SH-SY5Y (cell line): ENCODE results near the gene LY9.

ENCODE experiments used
- GATA2 ChIP-seq: IDR thresholded peaks from 2 replicates; pipeline ENCODE4 v1.6.1; 2011; ENCODE audit warnings: mild to moderate bottlenecking, low read depth, low read length
- GATA3 ChIP-seq: IDR thresholded peaks from 2 replicates; pipeline ENCODE4 v1.6.1; 2011; ENCODE audit warnings: low read depth, mild to moderate bottlenecking, low read length, moderate library complexity

LY9 gene

DNA sequence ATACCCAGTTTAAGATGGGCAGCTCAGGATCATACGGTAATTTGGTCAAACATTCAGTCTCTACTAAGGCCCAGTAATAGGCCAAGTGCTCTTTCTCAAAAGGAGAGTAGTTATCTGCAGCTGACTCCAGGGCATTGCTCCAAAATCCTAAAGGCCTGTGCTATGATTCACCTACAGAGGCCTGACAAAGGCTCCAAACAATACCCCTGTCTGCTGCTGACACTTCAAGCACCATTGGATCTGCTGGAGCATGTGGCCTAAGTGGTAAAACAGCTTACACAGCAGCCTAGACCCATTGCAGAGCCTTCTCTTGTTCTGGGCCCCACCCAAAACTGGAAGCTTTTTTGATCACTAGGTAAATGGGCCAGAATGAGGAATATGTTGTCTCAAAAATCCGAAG lies 34.1 kb upstream of the LY9 start:
- no peak for TF ChIP-seq GATA3
- TF ChIP-seq GATA2, result no peak

DNA sequence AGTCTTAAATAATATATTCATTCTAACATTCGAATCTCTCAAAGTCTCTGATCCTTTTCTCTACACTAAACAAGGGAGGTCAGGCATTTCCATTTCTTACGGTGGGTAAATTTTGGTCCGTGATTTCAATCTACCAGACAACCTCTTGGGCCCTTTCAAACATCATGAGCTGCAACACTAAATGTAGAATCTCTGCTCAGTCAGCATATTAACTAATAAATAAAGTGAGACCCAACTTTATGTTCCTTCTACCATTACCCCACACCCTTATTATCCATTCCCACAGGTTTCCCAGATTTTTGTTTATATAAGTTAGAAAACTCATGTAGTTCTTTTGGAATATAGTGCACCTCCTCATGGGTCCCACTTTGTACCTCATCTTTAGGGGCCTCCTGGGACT lies 32.0 kb upstream of the LY9 start:
- TF ChIP-seq GATA3 (no peak), GATA2 (no peak)

DNA sequence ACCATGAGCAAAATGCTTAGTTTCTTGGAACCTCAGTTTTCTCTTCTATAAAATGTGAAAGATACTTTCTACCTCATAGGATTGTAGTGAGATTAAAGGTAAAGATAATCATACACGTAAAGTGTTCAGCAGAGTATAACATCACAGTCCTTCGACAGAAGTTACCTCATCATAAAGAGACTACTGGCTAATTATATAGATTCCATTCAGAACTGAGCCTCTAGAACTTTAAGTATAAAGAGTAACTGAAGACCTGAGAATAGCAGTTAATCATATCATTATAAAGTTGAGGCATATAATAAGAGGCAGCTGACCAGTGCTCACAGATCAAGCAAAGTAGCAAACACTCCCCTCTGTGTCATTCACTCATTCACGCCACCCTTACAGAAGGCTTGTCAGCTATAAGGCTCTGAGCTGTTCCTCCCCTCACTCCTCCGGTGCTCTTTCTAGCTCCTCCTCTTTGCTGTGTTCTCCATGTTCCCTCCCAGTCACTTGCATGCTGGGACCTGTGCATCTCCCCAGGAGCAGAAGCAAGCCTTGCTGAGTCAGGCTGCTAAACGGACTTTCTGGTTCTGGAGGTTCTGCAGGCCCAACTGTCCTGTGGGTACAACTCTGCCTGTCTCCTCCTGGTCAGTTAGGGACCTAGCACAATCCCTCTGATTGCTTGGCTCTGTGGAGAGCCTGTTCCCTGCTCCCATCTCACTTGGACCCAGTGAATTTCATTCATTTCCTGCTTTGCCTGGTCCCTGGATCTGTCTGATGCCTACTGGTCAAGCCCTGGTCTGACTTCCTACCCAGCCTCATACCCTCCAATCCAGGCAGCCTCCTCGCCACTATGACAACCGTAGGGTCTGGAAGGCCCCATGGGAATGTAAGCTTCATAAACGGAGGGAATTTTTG lies 28.3 kb upstream of the LY9 start:
- TF ChIP-seq GATA3 (no peak), GATA2 (no peak)

DNA sequence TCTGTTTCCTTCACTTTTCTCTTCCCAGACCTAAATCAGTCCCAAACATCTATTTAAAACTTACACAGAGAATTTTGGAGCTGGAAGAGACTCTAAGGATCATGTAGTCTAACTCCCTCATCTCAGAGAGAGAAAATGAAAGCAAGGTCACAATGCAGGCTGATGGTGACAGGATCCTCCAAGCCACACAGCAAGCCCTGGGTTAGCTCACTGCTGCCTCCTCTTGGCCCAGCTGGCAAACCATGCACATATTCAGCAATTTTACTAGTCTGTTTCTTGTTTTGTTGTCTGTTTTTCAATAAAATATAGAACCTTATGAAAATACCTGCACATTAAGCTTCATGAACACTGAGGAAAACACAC lies 27.7 kb upstream of the LY9 start:
- TF ChIP-seq GATA2, result no peak
- TF ChIP-seq GATA3, result no peak

DNA sequence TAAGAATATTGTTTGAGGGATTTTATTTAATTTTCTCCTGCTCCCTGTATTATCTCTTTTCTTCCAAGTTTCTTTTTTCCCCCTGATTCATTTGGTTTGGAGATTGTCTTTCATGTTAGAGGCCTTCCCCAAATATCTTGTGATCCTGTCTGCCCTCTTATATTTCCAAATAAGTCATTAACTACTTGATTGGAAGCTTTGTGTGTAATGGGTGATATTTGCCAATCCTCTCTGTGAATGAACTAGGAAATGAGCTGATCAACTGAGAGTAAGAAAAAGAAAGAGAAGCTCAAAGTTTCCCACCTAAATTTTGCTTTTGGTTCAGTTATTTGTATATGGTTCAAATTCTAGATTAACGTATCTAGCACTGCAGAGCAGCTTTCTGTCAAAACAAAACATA lies 23.6 kb upstream of the LY9 start:
- no peak for TF ChIP-seq GATA3
- no peak for TF ChIP-seq GATA2

DNA sequence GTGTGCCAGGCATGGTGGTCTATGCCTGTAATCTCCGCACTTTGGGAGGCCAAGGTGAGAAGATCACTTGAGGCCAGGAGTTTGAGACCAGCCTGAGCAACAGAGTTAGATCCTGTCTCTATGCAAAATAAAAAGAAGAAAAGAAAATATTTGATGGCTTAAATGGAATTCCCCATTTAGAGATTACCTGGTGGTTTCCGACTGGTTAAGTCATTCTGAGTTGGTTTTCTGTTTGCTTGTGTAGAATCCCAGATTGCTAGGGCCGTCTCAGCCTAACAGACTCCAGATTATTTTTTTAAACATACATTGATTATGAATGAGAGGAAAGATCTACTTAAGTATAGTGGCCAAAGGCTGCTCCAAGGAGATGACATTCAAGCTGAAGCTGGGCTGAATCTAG lies 22.9 kb upstream of the LY9 start:
- TF ChIP-seq GATA2 (no peak), GATA3 (no peak)

DNA sequence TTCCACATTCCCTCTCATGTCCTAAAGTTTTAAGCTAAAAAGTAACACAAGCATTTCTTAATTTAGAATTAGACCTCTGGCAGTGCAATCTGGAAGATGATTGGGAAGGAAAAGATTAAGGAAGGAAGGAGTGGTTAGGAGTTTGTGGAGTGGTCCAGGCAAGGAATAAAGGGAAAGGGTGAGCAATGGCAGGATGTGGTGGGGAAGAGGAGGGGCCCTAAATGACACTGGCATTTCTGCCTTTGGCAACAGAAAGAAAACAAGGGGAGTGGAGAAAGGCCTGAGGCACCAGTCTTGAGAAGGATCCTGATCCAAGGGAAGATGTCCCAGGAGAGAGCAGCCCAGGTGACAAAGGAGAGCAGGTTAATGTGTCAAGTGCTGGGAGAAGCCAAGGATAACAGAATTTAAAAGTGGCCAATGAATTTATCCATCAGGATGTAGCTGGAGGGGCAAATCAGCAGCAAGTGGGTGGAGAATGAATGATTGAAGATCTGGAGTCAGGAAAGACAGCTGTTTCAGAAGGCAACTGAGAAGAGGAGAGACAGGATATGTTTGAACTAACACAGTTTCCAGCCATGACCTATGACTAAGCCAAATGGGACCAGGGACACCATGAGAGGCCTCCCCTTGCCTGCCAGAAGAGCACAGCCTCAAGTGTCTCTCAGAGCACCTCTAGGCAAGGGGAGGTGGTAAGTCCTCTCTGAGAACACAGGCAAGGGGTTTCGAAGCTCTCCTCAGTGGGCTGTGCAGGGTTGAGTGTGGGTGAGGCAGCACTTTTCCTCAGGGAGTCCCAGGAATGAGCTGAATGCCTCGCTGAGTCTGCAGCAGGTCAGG lies 20.9 kb upstream of the LY9 start:
- TF ChIP-seq GATA2 (no peak), GATA3 (no peak)

DNA sequence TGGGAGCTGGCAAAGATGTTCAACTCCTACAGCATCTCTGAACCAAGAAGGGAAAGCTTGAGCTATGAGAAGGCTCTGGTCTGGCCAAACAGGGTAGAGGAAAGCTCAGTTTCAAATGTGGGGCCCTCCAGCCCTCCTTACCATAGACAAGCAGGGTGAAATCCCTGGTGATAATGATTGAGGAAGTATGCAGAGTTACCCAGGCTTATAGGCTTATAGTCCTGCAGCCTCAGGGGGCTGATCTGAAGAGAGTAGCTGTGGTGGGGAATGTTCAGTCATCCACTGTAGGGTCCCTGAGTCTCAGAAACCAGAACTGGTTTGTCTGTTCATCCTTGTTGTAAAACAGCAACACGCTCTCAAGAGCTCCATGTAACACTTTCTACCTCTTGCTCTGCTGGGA lies 19.8 kb upstream of the LY9 start:
- TF ChIP-seq GATA2 (no peak), GATA3 (no peak)

DNA sequence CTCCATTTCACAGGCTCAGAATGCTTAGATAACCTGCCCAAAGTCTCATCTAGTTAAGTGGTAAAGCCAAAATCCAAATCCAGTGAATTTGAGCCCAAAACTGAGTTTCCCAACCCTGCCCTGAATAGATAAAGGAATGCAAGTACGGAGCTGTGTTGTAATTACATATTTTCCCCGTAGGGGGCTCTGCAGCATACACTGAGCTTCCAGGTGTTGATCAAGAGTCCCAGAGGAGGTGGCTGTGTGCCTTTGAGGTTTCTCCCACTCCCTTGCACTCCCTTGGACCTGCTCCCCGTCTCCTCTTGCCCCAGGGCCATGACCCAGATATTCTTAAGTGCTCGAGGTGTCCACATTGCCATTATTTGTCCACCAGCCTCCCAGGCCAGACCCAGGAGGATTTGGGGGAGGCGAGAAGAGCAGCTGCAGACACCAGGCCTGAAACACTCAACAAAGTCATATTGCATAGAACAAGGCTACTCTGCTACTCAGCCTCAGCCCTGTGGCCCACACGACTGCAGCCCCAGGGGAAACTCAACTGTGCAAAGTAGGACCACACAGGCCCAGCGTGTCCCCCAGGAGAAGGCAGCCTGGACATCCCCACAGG lies 18.4 kb upstream of the LY9 start:
- TF ChIP-seq GATA3 (no peak), GATA2 (no peak)

DNA sequence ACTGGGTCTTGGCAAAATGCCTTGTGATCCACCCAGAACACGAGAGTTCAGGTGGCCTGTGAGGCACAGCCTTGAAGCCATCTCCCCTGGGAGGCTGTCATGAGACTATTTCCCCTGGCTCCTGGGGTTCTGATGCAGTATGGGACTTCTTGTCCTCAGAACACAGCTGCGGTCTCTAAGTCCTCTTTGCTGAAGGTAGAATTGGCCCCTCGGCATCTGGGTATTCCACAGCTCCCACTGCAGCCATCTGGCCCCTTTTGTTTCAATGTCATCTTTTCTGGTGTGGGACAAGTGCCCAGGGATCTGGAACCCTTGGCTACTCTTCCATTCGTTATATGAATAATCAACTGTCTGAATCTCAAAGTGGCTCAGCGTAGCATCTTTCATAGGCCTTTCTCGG lies 17.0 kb upstream of the LY9 start:
- TF ChIP-seq GATA2 (no peak), GATA3 (no peak)

DNA sequence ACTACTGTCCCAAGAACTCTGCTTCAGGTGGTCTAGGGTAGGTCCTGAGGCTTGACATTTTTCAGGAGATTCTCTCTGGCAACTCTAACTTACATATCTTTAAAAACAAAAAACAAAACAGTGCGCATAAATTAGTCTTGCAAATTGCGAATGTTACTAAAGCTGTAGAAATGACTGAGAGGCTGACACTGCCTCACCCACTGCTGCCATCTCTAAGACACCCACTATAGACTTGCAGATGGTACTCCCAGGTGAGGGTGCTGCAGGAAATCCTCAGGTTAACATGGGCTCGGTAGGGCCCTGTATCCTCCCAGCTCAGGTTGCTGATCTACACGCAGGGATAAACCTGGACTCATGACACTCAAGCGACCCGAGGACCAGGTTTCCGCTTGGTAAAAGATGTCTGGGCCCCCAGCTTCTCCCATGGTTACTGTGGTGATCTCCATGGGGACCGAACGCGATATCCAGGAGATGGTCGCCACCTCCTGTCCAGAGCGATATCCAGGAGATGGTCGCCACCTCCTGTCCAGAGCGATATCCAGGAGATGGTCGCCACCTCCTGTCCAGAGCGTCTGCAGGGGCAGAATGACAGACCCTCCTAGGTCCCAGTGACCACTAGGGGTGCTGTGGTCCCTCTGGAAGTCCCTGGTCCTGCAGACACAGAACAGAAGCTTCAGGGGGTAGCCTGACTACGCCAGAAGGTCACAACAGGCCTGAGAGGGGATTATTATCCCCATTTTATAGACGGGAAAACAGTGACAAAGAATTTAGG lies 16.2 kb upstream of the LY9 start:
- TF ChIP-seq GATA2 (no peak), GATA3 (no peak)

DNA sequence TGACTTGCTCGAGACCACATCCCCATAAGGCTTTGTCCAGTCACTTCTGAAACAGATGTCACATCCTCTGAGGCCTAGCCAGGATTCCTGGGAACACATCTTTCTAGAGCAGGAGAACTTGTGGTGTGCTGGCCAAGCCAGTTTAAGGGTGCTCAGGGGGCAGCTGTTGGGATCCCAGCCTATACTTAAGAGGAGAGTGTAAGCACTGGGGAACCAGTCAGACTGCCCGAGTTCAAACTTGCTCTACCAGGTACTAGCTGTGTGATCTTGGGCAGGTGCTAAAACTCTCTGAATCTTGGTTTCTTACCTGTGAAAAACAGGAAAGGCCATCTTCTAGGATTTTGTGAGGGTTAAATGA lies 15.6 kb upstream of the LY9 start:
- TF ChIP-seq GATA2 (no peak), GATA3 (no peak)

DNA sequence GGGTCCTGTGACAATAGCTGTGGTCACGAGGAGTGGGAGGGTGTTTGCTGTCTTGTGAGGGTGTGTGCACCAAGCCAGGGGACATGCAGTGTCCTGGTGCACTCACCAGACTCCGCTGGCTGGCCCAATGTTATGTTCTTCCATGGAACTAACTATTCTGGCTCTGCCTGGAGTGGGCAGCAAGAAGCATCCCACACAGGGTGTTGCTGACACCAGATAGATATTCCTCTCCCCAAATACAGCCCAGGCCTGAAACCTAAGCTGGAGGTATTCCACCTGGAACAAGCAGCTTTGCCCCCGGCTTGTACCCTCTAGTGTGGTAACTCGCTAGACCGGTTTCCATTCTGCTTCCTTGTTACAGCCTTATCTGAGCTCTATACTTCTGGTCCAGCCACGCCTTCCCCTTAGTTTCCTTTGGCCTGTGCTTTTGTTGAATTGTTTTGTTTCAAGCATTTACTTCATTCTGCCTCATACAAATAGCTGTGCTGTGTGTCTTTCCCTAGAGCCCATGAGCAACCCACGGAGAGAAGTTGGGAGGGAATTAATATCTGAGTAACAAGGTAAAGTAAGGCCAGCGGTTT lies 14.7 kb upstream of the LY9 start:
- TF ChIP-seq GATA2, result no peak
- no peak for TF ChIP-seq GATA3

DNA sequence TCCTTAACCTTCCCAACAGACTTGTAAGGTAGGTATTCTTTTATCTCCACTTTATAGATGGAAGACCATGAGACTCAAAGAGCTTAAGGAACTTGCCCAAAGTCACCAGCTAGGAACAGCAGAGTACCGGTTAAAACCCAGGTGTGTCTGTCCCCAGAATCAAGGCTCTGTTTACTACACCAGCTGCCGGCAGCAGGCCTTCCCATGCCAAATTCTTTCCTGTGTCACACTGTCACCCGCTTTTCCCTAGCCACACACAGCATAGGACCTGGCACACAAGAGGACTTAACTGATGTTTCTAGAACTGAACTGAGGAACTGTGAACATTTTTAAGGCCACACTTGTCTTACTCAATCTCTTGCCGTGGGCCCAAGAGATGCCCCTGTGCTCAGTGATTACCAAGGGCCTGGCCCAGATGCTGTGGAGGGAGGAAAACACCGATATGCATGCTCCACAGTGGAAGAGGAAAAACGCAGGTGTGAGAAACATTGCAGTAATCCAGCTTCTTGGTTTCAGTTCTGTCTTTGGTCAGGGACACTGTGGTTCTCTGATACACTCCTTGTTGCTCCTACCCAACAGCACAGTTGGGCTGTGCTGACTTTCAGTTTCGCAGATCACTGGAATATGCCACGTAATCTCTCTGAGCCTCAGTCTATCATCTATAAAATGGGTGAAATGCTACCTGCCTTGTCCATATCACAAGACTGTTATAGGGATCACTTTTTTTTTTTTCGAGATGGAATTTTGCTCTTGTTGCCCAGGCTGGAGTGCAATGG lies 13.9 kb upstream of the LY9 start:
- TF ChIP-seq GATA3 (no peak), GATA2 (no peak)
